H9 (cell line): Measurements from ENCODE around the gene PHETA1. TPM values are rescaled to one million over a fixed set of nuclear protein-coding genes. Genes with fewer than 3 reads are reported as not detected.

Source experiments
- DNase-seq: peaks from one replicate; pipeline ENCODE4 v3.0.0-alpha.2; 2017
- H2AFZ ChIP-seq: one replicate; pipeline ENCODE4 v1.6.1; 2013; ENCODE audit warnings: mild to moderate bottlenecking, low read length, control low read depth, moderate library complexity
- H2AK5ac ChIP-seq: 2 replicates; pipeline ENCODE4 v1.6.1; 2013; ENCODE audit warnings: low read length, control low read depth, mixed read lengths; ENCODE audit not compliant: insufficient read length
- H2BK120ac ChIP-seq: one replicate; pipeline ENCODE4 v1.6.1; 2013; ENCODE audit warnings: low read depth, mild to moderate bottlenecking, low read length, control low read depth, inconsistent platforms; ENCODE audit not compliant: poor library complexity, severe bottlenecking
- H2BK12ac ChIP-seq: 2 replicates; pipeline ENCODE4 v1.6.1; 2013; ENCODE audit warnings: low read length, control low read depth, mixed read lengths, low read depth; ENCODE audit not compliant: insufficient read length
- H2BK15ac ChIP-seq: 2 replicates; pipeline ENCODE4 v1.6.1; 2013; ENCODE audit warnings: low read depth, low read length, control low read depth
- H2BK20ac ChIP-seq: one replicate; pipeline ENCODE4 v1.6.1; 2013; ENCODE audit warnings: low read depth, mild to moderate bottlenecking, low read length, control low read depth, inconsistent platforms; ENCODE audit not compliant: poor library complexity, severe bottlenecking
- H2BK5ac ChIP-seq: 2 replicates; pipeline ENCODE4 v1.6.1; 2013; ENCODE audit warnings: low read length, control low read depth, mixed read lengths; ENCODE audit not compliant: insufficient read length
- H3K14ac ChIP-seq: 2 replicates; pipeline ENCODE4 v1.6.1; 2013; ENCODE audit warnings: low read length, control low read depth; ENCODE audit not compliant: insufficient read depth
- H3K18ac ChIP-seq: 2 replicates; pipeline ENCODE4 v1.6.1; 2013; ENCODE audit warnings: low read depth, mild to moderate bottlenecking, mixed read lengths, low read length, control low read depth; ENCODE audit not compliant: insufficient read length
- H3K23ac ChIP-seq: 2 replicates; pipeline ENCODE4 v1.6.1; 2013; ENCODE audit warnings: low read length, control low read depth, mixed read lengths, low read depth; ENCODE audit not compliant: insufficient read length
- H3K23me2 ChIP-seq: 2 replicates; pipeline ENCODE4 v1.6.1; 2013; ENCODE audit warnings: low read depth, mild to moderate bottlenecking, mixed read lengths, low read length, control low read depth; ENCODE audit not compliant: insufficient read length, poor library complexity, severe bottlenecking
- H3K27ac ChIP-seq: 2 replicates; pipeline ENCODE4 v1.5.1; 2013; ENCODE audit warnings: low read length, control low read depth, mixed read lengths, low read depth; ENCODE audit not compliant: insufficient read length
- H3K27me3 ChIP-seq: 2 replicates; pipeline ENCODE4 v1.6.1; 2013; ENCODE audit warnings: low read length, control low read depth, inconsistent platforms; ENCODE audit not compliant: insufficient read depth
- H3K4ac ChIP-seq: 2 replicates; pipeline ENCODE4 v1.6.1; 2013; ENCODE audit warnings: low read depth, mild to moderate bottlenecking, control low read depth, inconsistent platforms, low read length, moderate library complexity
- H3K4me1 ChIP-seq: 2 replicates; pipeline ENCODE4 v1.6.1; 2013; ENCODE audit warnings: low read length, control low read depth, inconsistent platforms; ENCODE audit not compliant: insufficient read depth
- H3K4me2 ChIP-seq: 2 replicates; pipeline ENCODE4 v1.6.1; 2013; ENCODE audit warnings: low read length, control low read depth, mixed read lengths; ENCODE audit not compliant: insufficient read length, insufficient read depth
- H3K56ac ChIP-seq: 2 replicates; pipeline ENCODE4 v1.6.1; 2013; ENCODE audit warnings: low read depth, mild to moderate bottlenecking, mixed read lengths, low read length, control low read depth; ENCODE audit not compliant: insufficient read length
- H3K79me1 ChIP-seq: 2 replicates; pipeline ENCODE4 v1.6.1; 2013; ENCODE audit warnings: low read depth, mild to moderate bottlenecking, moderate library complexity, low read length, control low read depth, inconsistent platforms; ENCODE audit not compliant: insufficient read depth, poor library complexity, severe bottlenecking
- H3K79me2 ChIP-seq: 2 replicates; pipeline ENCODE4 v1.6.1; 2013; ENCODE audit warnings: low read length, control low read depth, inconsistent platforms; ENCODE audit not compliant: insufficient read depth
- H3K9ac ChIP-seq: 2 replicates; pipeline ENCODE4 v1.6.1; 2013; ENCODE audit warnings: low read length, control low read depth, mixed read lengths; ENCODE audit not compliant: insufficient read length; ENCODE audit errors: extremely low read depth
- H3K9me3 ChIP-seq: one replicate; pipeline ENCODE4 v1.6.1; 2013; ENCODE audit warnings: low read depth, low read length, inconsistent platforms; ENCODE audit not compliant: control insufficient read depth
- H3T11ph ChIP-seq: one replicate; pipeline ENCODE4 v1.6.1; 2013; ENCODE audit warnings: mild to moderate bottlenecking, low read length, control low read depth, inconsistent platforms
- H4K20me1 ChIP-seq: one replicate; pipeline ENCODE4 v1.6.1; 2013; ENCODE audit not compliant: control insufficient read depth, insufficient read length, insufficient read depth
- H4K5ac ChIP-seq: 2 replicates; pipeline ENCODE4 v1.6.1; 2013; ENCODE audit warnings: low read depth, mild to moderate bottlenecking, mixed read lengths, low read length, control low read depth; ENCODE audit not compliant: insufficient read length
- H4K8ac ChIP-seq: replicated peaks from 2 replicates; pipeline ENCODE4 v1.6.1; 2013; ENCODE audit warnings: low read length, control low read depth, mixed read lengths, low read depth; ENCODE audit not compliant: insufficient read length
- H4K91ac ChIP-seq: 2 replicates; pipeline ENCODE4 v1.6.1; 2013; ENCODE audit warnings: low read depth, mild to moderate bottlenecking, moderate library complexity, mixed read lengths, low read length, control low read depth; ENCODE audit not compliant: insufficient read length
- H3K27ac Mint-ChIP-seq, 3 experiments: 2 replicates in 2 of 3; 3 replicates in 1 of 3; pipeline ENCODE4 v1.8.0; 2020 to 2021; ENCODE audit warnings: mixed read lengths in 3 of 3, mild to moderate bottlenecking in 1 of 3, moderate library complexity in 1 of 3
- H3K27me3 Mint-ChIP-seq: 2 replicates; pipeline ENCODE4 v1.8.0; 2021; ENCODE audit warnings: low read depth, mild to moderate bottlenecking, moderate library complexity, mixed read lengths
- H3K36me3 Mint-ChIP-seq, 3 experiments: 2 replicates in 2 of 3; 3 replicates in 1 of 3; pipeline ENCODE4 v1.8.0; 2020 to 2021; ENCODE audit warnings: low read depth in 3 of 3, mixed read lengths in 3 of 3; ENCODE audit not compliant: insufficient read depth in 1 of 3
- H3K4me1 Mint-ChIP-seq, 2 experiments: 2 replicates each; pipeline ENCODE4 v1.8.0; 2020; ENCODE audit warnings: mixed read lengths in 2 of 2
- H3K4me3 Mint-ChIP-seq, 2 experiments: 2 replicates in 1 of 2; 3 replicates in 1 of 2; pipeline ENCODE4 v1.8.0; 2020 to 2021; ENCODE audit warnings: mild to moderate bottlenecking in 2 of 2, mixed read lengths in 2 of 2, moderate library complexity in 1 of 2
- H3K9me3 Mint-ChIP-seq, 2 experiments: 2 replicates in 1 of 2; 3 replicates in 1 of 2; pipeline ENCODE4 v1.8.0; 2020; ENCODE audit warnings: mild to moderate bottlenecking in 2 of 2, mixed read lengths in 2 of 2, moderate library complexity in 1 of 2
- WGBS: extraction: QIAGEN DNeasy Blood & Tissue Kit; methylation state at CpG from one replicate; pipeline ENCODE4 v1.1.7; 2013; ENCODE audit warnings: missing lambda C conversion rate, low lambda C conversion rate, mixed read lengths; ENCODE audit not compliant: insufficient read length; ENCODE audit errors: extremely low coverage; 5-methylcytosine and 5-hydroxymethylcytosine counted together
- total RNA-seq: library from RNA; stranded (reverse); gene quantifications from 2 replicates; pipeline ENCODE4 v1.2.1, GENCODE V29; 2021
- TF ChIP-seq, protein P1 (sequence below): fragments of 200-600 bp; sonication (generic); conservative IDR thresholded peaks from 3 replicates; pipeline ENCODE4 v1.8.0; 2021; ENCODE audit warnings: antibody characterized with exemption, mild to moderate bottlenecking

Gene PHETA1
- total RNA-seq, 1 experiment from 2014 or later, result 13.1 TPM

GRCh38 chr12:111339321-111339938 lies 29.5 kb downstream of the PHETA1 start:
- Mint-ChIP-seq H3K27ac (peak overlapping the region; percentile 49 to 93 (median 55); a peak in 5 of 7 replicates), H3K4me3 (no peak overlapping the region), H3K27me3 (no peaks in the 10 kb centered on the region), H3K4me1 (peaks cover 6% of the 10 kb centered on the region in 2 experiments), H3K9me3 (no peaks in the 10 kb centered on the region; a peak in 1 of 5 replicates), H3K36me3 (peaks cover 2 to 6% (median 2%) of the 10 kb centered on the region in 3 experiments; a peak in 4 of 7 replicates)
- H4K5ac ChIP-seq, result no peak overlapping the region
- no peaks in the 10 kb centered on the region for H3K79me1 ChIP-seq
- H3K9me3 ChIP-seq, result no peaks in the 10 kb centered on the region
- no peak overlapping the region for H3K18ac ChIP-seq
- H2BK12ac ChIP-seq, result no peak overlapping the region
- H2AFZ ChIP-seq, result no peak overlapping the region
- no peak overlapping the region for H2BK120ac ChIP-seq
- no peak overlapping the region for H2BK15ac ChIP-seq
- DNase-seq, result no peak
- no peaks in the 10 kb centered on the region for H3K79me2 ChIP-seq
- no peaks in the 10 kb centered on the region for H3K23me2 ChIP-seq
- H3K4me1 ChIP-seq, result peaks cover 2% of the 10 kb centered on the region; the same call in 1 of the 2 replicates
- H2BK5ac ChIP-seq, result no peak overlapping the region
- no peak overlapping the region for H3K14ac ChIP-seq
- no peak overlapping the region for H4K8ac ChIP-seq
- H3K27ac ChIP-seq, result no peak overlapping the region
- H3K9ac ChIP-seq, result no peak overlapping the region
- no peak overlapping the region for H3T11ph ChIP-seq
- TF ChIP-seq, protein P1, sequence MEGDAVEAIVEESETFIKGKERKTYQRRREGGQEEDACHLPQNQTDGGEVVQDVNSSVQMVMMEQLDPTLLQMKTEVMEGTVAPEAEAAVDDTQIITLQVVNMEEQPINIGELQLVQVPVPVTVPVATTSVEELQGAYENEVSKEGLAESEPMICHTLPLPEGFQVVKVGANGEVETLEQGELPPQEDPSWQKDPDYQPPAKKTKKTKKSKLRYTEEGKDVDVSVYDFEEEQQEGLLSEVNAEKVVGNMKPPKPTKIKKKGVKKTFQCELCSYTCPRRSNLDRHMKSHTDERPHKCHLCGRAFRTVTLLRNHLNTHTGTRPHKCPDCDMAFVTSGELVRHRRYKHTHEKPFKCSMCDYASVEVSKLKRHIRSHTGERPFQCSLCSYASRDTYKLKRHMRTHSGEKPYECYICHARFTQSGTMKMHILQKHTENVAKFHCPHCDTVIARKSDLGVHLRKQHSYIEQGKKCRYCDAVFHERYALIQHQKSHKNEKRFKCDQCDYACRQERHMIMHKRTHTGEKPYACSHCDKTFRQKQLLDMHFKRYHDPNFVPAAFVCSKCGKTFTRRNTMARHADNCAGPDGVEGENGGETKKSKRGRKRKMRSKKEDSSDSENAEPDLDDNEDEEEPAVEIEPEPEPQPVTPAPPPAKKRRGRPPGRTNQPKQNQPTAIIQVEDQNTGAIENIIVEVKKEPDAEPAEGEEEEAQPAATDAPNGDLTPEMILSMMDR, result no peak
- no peaks in the 10 kb centered on the region for H3K27me3 ChIP-seq
- H3K4ac ChIP-seq, result no peak overlapping the region
- H3K56ac ChIP-seq, result no peak overlapping the region
- H4K20me1 ChIP-seq, result no peaks in the 10 kb centered on the region
- no peak overlapping the region for H2BK20ac ChIP-seq
- H3K23ac ChIP-seq, result no peak overlapping the region
- WGBS, result no CpG with 5 or more reads among the region's 7 CpGs
- H4K91ac ChIP-seq, result no peak overlapping the region
- H2AK5ac ChIP-seq, result no peak overlapping the region
- no peak overlapping the region for H3K4me2 ChIP-seq
